ENCODE measurements around the gene PPFIA2.

DNA sequence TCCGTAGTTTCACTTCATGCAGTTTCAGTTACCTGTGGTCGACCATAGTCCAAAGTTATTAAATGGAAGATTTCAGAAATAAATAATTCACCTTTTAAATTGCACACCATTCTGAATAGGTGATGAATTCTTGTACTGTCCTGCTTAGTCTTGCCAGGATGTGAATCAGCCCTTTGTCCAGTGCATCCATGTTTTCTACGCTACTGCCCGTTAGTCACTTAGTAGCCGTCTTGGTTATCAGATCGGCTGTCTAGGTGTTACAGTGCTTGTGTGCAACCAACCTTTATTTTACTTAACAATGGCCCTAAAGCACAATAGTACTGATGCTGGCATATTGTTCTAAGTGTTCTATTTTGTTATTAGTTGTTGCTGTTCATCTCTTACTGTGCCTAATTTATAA lies 534.5 kb downstream of the PPFIA2 start:
- TF ChIP-seq, protein P1, sequence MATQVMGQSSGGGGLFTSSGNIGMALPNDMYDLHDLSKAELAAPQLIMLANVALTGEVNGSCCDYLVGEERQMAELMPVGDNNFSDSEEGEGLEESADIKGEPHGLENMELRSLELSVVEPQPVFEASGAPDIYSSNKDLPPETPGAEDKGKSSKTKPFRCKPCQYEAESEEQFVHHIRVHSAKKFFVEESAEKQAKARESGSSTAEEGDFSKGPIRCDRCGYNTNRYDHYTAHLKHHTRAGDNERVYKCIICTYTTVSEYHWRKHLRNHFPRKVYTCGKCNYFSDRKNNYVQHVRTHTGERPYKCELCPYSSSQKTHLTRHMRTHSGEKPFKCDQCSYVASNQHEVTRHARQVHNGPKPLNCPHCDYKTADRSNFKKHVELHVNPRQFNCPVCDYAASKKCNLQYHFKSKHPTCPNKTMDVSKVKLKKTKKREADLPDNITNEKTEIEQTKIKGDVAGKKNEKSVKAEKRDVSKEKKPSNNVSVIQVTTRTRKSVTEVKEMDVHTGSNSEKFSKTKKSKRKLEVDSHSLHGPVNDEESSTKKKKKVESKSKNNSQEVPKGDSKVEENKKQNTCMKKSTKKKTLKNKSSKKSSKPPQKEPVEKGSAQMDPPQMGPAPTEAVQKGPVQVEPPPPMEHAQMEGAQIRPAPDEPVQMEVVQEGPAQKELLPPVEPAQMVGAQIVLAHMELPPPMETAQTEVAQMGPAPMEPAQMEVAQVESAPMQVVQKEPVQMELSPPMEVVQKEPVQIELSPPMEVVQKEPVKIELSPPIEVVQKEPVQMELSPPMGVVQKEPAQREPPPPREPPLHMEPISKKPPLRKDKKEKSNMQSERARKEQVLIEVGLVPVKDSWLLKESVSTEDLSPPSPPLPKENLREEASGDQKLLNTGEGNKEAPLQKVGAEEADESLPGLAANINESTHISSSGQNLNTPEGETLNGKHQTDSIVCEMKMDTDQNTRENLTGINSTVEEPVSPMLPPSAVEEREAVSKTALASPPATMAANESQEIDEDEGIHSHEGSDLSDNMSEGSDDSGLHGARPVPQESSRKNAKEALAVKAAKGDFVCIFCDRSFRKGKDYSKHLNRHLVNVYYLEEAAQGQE (IDR thresholded peaks at IDR 0.05; ENCODE audit: insufficient read depth in 1 of 2, low read depth in 2 of 2, low read length in 2 of 2), result no peak
- TF ChIP-seq TAF1 (IDR thresholded peaks at IDR 0.05; ENCODE audit: borderline replicate concordance, insufficient read depth, low read length), result no peak
- TF ChIP-seq SIN3A (IDR thresholded peaks at IDR 0.05; ENCODE audit: borderline replicate concordance, insufficient read depth, low read length), result no peak
- no peak for TF ChIP-seq POLR2AphosphoS5 (IDR thresholded peaks at IDR 0.05; ENCODE audit: low read depth, low read length)
- no peak for TF ChIP-seq FOXP2 (optimal IDR thresholded peaks at IDR 0.05; ENCODE audit: borderline replicate concordance, extremely low read depth, extremely low read length, insufficient read depth)
